AG04449 (cell line): ENCODE measurements around the gene FAM25A.
"Not testable (repeated sequence)": the region's sequence is repeated elsewhere in the genome, so short reads cannot be mapped to it uniquely, and the experiment has no call there.

Source experiments
- CTCF ChIA-PET: fragments of 350-600 bp; formaldehyde crosslinking; extraction: SDS; loops from one replicate; lab custom pipeline; 2021; ENCODE audit warnings: antibody characterized with exemption; lab: Yijun Ruan, JAX
- POLR2A ChIA-PET: fragments of 400-600, 350-600 bp; formaldehyde crosslinking; extraction: SDS; loops from one replicate; lab custom pipeline; 2020; ENCODE audit warnings: antibody characterized with exemption, inconsistent platforms; lab: Yijun Ruan, JAX
- DNase-seq: peaks from one replicate; pipeline ENCODE4 v3.0.0-alpha.2; 2010; ENCODE audit warnings: low read depth, low spot score
- H3K4me3 ChIP-seq: 2 replicates; pipeline ENCODE4 v1.5.1; 2011; ENCODE audit warnings: low read depth, mild to moderate bottlenecking, control low read depth, low read length
- TF ChIP-seq, protein P1 (sequence below): IDR thresholded peaks from one replicate; pipeline ENCODE4 v1.5.1; 2011; ENCODE audit warnings: mild to moderate bottlenecking, moderate library complexity, low read length, control low read depth, inconsistent platforms; ENCODE audit not compliant: insufficient read depth; ENCODE audit errors: missing control alignments

Gene FAM25A

DNA sequence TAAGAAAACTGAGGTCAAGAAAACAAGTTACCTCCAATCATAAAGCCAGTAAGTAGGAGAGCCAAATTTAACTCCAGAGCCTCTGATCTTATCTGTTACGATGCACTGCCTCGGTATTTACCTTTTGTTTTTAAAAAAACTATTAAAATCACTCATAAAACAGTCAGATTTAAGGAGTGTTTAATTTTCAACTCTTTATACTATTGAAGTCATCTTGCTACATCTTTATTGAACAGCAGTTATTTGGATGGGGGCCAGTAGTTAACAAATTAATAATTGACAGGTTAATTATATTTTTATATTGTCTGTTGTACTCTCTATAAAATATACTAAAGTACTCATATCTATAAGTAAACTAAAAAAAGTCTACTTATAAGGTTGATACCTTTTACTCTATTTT lies 27.2 kb upstream of the FAM25A start:
- TF ChIP-seq, protein P1, sequence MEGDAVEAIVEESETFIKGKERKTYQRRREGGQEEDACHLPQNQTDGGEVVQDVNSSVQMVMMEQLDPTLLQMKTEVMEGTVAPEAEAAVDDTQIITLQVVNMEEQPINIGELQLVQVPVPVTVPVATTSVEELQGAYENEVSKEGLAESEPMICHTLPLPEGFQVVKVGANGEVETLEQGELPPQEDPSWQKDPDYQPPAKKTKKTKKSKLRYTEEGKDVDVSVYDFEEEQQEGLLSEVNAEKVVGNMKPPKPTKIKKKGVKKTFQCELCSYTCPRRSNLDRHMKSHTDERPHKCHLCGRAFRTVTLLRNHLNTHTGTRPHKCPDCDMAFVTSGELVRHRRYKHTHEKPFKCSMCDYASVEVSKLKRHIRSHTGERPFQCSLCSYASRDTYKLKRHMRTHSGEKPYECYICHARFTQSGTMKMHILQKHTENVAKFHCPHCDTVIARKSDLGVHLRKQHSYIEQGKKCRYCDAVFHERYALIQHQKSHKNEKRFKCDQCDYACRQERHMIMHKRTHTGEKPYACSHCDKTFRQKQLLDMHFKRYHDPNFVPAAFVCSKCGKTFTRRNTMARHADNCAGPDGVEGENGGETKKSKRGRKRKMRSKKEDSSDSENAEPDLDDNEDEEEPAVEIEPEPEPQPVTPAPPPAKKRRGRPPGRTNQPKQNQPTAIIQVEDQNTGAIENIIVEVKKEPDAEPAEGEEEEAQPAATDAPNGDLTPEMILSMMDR, result no peak
- H3K4me3 ChIP-seq, result no peak overlapping the region
- no peak for DNase-seq
- POLR2A ChIA-PET, result no interaction called here
- CTCF ChIA-PET, result no interaction called here

DNA sequence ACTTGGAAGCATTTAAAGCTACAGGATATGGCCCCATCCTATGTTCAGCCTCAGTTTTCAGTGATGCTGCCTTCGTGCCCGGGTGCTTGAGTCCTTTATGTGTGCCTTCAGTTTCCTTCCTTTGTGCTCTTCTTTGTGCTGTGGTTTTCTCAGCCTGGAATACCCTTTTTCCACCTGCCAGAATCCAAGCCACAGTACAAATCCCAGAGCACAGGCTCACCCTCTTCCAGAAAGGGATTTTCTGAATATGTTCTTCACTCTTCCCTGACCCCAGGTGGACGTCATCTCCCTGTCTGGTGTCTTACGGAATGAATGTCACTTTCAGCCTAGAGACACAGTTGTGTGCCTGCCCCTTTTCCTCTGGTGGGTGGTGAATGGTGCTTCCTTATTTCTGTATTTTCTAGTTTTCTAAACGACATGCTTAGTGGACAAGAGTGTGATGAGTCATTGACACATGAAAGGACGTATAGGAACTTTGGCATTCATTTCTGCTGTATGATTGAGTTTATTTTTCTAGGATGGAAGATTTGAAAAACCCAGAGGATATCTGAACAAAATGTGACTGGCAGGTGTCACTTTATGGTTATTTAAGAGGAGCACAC lies 20.2 kb upstream of the FAM25A start:
- CTCF ChIA-PET, DNase-seq, POLR2A ChIA-PET, H3K4me3 ChIP-seq: not testable (repeated sequence)

DNA sequence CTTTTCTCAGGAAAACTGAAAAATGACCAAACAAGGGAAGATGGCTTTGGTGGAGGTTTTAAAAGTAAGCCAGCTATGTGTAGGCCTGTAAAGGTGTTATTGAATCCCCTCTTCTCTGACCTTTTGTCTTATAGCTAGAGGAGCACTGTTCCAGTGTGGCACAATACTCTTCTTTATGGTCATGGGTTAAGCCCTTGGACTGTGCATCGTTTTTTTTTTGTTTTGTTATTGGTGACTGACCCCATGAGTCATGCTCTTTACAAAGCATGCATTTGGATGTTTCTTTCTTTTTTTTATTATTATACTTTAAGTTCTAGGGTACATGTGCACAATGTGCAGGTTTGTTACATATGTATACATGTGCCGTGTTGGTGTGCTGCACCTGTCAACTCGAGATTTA lies 19.6 kb upstream of the FAM25A start:
- CTCF ChIA-PET, result interaction anchor here (0.8 kb wide), 1 partner anchor 61 kb away, joined by 4 read pairs; no protein-coding TSS in a partner anchor
- no peak overlapping the region for H3K4me3 ChIP-seq
- POLR2A ChIA-PET, result no interaction called here
- TF ChIP-seq, protein P1, result no peak
- DNase-seq, result no peak

DNA sequence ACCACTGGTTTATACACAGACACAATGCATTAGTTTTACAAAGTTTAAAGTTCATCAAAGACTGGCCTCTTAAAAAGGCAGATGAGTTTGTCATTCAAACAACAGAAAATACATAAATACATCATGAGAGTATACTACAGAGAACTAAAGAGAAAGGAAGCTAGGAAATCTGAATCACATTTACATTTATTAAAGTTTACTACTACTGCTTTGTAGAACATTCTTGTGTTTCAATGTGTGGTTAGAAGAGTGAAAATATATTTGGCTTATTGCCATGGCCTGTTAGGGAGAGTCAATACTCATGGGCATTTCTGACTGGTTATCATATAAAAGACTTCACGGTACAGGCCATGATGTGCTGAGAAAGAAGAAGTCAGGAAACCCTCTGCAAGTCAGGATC lies 13.0 kb upstream of the FAM25A start:
- DNase-seq, H3K4me3 ChIP-seq, POLR2A ChIA-PET: not testable (repeated sequence)
- CTCF ChIA-PET, result interaction anchor here (1.4 kb wide), 1 partner anchor 10 kb away, joined by 3 read pairs; no protein-coding TSS in a partner anchor

DNA sequence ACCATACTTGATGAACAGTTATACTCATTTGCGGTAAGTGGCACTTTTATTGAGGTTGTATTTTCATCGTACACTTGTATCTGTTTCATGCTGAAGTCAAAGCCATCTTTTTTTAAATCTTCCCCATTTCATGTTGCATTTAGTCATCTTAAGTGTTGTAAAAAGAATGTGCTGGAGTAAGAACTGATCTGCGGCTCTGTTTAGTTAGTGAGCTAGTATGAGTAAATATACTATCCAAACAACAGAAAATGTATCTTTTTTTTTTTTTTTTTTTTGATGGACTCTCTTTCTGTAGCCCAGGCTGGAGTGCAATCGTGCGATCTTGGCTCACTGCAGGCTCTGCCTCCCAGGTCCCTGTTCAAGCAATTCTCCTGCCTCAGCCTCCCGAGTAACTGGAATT lies 12.4 kb upstream of the FAM25A start:
- H3K4me3 ChIP-seq, DNase-seq, POLR2A ChIA-PET: not testable (repeated sequence)
- CTCF ChIA-PET, result interaction anchor here (1.4 kb wide), 1 partner anchor 10 kb away, joined by 3 read pairs; no protein-coding TSS in a partner anchor

GRCh38 chr10:87008303-87008702 lies 11.8 kb upstream of the FAM25A start:
- H3K4me3 ChIP-seq, POLR2A ChIA-PET, DNase-seq: not testable (repeated sequence)
- CTCF ChIA-PET, result interaction anchor here (1.4 kb wide), 1 partner anchor 11 kb away, joined by 3 read pairs; no protein-coding TSS in a partner anchor

DNA sequence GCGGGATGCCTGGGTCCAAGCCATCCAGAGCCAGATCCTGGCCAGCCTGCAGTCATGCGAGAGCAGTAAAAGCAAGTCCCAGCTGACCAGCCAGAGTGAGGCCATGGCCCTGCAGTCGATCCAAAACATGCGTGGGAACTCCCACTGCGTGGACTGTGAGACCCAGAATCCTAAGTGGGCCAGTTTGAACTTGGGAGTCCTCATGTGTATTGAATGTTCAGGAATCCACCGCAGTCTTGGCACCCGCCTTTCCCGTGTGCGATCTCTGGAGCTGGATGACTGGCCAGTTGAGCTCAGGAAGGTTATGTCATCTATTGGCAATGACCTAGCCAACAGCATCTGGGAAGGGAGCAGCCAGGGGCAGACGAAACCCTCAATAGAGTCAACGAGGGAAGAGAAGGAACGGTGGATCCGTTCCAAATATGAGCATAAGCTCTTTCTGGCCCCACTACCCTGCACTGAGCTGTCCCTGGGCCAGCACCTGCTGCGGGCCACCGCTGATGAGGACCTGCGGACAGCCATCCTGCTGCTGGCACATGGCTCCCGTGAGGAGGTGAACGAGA lies 10.9 kb upstream of the FAM25A start:
- CTCF ChIA-PET, DNase-seq, POLR2A ChIA-PET, H3K4me3 ChIP-seq: not testable (repeated sequence)

- DNase-seq, POLR2A ChIA-PET, CTCF ChIA-PET, H3K4me3 ChIP-seq: not testable (repeated sequence)
Observed at GRCh38 chr10:87013528-87013927, 6.6 kb upstream of the FAM25A start.

- H3K4me3 ChIP-seq, DNase-seq, POLR2A ChIA-PET, CTCF ChIA-PET: not testable (repeated sequence)
Observed at GRCh38 chr10:87014986-87015716, 4.9 kb upstream of the FAM25A start.

- H3K4me3 ChIP-seq, POLR2A ChIA-PET, CTCF ChIA-PET, DNase-seq: not testable (repeated sequence)
Observed at GRCh38 chr10:87018127-87018526, 2.0 kb upstream of the FAM25A start.

DNA sequence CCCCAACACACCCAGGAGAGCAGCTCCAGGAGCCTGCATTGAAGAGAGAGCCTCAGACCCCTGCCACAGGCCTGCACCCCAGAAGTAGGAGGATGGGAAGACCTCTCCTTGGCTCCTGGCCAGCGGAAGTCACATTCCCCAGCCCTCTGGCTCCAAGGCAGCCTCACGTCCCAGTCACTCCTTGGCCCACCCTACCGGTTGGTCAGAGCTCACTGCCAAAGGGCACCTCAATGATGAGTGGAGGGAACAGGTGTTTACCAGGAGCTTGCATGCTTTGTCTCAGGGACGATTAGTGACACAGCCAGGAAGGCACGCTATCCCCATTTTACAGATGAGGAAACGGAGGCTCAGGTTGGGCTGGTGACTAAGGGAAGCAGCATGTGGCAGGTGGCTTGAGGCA lies 1.0 kb upstream of the FAM25A start:
- CTCF ChIA-PET, POLR2A ChIA-PET: not testable (repeated sequence)

GRCh38 chr10:87019504-87019903 lies 590 bp upstream of the FAM25A start:
- POLR2A ChIA-PET, H3K4me3 ChIP-seq, CTCF ChIA-PET, DNase-seq: not testable (repeated sequence)

More for the DNA sequence above, 1.0 kb upstream of the FAM25A start:
- DNase-seq, H3K4me3 ChIP-seq: not testable (repeated sequence)

GRCh38 chr10:87025285-87025958 lies 5.3 kb downstream of the FAM25A start:
- H3K4me3 ChIP-seq, CTCF ChIA-PET: not testable (repeated sequence)
- DNase-seq, result peak; percentile 41
- POLR2A ChIA-PET, result interaction anchor here (0.7 kb wide), 1 partner anchor 391 kb away, joined by 5 read pairs; no protein-coding TSS in a partner anchor
